HL-60 (cell line): ENCODE results near the gene PPFIBP2.

Source experiments
- GABPA ChIP-seq: IDR thresholded peaks from 2 replicates; pipeline ENCODE4 v1.6.1; 2012; ENCODE audit warnings: low read depth
- POLR2AphosphoS5 ChIP-seq: IDR thresholded peaks from 2 replicates; pipeline ENCODE4 v1.6.1; 2012; ENCODE audit warnings: low read depth
- SPI1 ChIP-seq: IDR thresholded peaks from 2 replicates; pipeline ENCODE4 v1.6.1; 2012; ENCODE audit warnings: low read depth, mild to moderate bottlenecking, borderline replicate concordance
- TF ChIP-seq, protein P1 (sequence below): IDR thresholded peaks from one replicate; pipeline ENCODE4 v1.5.1; 2011; ENCODE audit warnings: low read length, control low read depth, inconsistent platforms; ENCODE audit not compliant: insufficient read depth
- TF ChIP-seq, protein P2 (sequence below): IDR thresholded peaks from 2 replicates; pipeline ENCODE4 v1.6.1; 2012; ENCODE audit warnings: low read depth; ENCODE audit not compliant: insufficient replicate concordance

DNA sequence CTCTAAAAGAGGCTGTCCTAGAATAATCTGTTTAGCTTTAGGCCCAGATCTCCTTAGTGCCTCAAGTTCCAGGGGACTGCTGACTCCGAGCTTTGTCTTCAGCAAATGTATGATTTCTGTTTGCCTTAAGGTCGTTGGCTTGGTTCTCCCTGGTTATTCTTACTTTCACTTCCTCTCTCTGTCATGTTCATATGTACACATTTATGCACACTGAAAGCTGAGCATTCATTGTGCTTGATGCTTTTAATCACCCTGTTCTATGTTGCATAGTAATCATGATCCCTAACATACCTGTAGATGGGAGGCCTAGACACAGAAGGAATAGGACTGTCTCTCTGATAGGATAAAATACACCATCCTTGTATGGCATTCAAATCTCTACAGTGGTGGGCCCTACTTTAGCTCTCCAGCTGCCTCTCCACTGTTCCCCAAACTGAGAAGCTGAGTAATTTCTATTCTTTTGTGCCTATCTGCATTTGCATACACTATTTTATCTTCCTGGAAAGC lies 7.2 kb downstream of the PPFIBP2 start:
- TF ChIP-seq, protein P1, sequence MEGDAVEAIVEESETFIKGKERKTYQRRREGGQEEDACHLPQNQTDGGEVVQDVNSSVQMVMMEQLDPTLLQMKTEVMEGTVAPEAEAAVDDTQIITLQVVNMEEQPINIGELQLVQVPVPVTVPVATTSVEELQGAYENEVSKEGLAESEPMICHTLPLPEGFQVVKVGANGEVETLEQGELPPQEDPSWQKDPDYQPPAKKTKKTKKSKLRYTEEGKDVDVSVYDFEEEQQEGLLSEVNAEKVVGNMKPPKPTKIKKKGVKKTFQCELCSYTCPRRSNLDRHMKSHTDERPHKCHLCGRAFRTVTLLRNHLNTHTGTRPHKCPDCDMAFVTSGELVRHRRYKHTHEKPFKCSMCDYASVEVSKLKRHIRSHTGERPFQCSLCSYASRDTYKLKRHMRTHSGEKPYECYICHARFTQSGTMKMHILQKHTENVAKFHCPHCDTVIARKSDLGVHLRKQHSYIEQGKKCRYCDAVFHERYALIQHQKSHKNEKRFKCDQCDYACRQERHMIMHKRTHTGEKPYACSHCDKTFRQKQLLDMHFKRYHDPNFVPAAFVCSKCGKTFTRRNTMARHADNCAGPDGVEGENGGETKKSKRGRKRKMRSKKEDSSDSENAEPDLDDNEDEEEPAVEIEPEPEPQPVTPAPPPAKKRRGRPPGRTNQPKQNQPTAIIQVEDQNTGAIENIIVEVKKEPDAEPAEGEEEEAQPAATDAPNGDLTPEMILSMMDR, result no peak
- TF ChIP-seq, protein P2, sequence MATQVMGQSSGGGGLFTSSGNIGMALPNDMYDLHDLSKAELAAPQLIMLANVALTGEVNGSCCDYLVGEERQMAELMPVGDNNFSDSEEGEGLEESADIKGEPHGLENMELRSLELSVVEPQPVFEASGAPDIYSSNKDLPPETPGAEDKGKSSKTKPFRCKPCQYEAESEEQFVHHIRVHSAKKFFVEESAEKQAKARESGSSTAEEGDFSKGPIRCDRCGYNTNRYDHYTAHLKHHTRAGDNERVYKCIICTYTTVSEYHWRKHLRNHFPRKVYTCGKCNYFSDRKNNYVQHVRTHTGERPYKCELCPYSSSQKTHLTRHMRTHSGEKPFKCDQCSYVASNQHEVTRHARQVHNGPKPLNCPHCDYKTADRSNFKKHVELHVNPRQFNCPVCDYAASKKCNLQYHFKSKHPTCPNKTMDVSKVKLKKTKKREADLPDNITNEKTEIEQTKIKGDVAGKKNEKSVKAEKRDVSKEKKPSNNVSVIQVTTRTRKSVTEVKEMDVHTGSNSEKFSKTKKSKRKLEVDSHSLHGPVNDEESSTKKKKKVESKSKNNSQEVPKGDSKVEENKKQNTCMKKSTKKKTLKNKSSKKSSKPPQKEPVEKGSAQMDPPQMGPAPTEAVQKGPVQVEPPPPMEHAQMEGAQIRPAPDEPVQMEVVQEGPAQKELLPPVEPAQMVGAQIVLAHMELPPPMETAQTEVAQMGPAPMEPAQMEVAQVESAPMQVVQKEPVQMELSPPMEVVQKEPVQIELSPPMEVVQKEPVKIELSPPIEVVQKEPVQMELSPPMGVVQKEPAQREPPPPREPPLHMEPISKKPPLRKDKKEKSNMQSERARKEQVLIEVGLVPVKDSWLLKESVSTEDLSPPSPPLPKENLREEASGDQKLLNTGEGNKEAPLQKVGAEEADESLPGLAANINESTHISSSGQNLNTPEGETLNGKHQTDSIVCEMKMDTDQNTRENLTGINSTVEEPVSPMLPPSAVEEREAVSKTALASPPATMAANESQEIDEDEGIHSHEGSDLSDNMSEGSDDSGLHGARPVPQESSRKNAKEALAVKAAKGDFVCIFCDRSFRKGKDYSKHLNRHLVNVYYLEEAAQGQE, result no peak
- TF ChIP-seq POLR2AphosphoS5 (no peak), SPI1 (peak; percentile 33; the same call in 1 of the 2 replicates), GABPA (no peak)
